ENCODE results near the gene GON7.

The GON7 gene

DNA sequence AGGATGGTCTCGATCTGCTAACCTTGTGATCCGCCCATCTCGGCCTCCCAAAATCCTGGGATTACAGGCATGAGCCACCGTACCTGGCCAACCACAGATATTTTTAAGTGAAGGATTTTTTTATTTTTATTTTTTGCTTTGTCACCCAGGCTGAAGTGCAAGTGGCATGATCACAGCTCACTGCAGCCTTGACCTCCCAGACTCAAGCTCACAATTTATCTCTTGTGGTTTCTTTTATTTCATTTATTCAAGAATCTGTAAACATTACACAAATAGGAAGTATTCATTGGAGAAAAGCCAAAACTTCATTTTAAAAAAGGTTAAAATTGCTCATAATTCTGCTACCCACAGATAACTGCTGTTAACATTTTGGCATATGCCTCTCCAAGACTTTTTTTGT, 35.5 kb downstream of the GON7 start:
- TF ChIP-seq, protein P1, sequence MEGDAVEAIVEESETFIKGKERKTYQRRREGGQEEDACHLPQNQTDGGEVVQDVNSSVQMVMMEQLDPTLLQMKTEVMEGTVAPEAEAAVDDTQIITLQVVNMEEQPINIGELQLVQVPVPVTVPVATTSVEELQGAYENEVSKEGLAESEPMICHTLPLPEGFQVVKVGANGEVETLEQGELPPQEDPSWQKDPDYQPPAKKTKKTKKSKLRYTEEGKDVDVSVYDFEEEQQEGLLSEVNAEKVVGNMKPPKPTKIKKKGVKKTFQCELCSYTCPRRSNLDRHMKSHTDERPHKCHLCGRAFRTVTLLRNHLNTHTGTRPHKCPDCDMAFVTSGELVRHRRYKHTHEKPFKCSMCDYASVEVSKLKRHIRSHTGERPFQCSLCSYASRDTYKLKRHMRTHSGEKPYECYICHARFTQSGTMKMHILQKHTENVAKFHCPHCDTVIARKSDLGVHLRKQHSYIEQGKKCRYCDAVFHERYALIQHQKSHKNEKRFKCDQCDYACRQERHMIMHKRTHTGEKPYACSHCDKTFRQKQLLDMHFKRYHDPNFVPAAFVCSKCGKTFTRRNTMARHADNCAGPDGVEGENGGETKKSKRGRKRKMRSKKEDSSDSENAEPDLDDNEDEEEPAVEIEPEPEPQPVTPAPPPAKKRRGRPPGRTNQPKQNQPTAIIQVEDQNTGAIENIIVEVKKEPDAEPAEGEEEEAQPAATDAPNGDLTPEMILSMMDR (IDR thresholded peaks at IDR 0.05), result no peak

DNA sequence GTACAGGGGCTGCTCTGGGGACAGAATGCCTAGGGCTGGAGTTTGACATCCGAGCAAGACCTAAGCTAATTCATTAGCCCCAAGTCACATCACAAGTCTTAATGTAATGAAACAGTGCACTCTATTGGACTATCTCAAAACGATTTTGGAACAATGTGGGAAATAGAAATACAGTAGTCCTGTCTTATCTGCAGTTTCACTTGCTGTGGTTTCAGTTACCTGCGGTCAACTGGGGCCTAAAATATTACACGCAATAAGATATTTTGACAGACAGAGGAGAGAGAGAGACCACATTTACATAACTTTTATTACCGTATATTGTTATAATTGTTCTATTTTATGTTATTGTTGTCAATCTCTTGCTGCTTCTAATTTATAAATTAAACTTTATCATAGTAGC, 43.3 kb downstream of the GON7 start:
- TF ChIP-seq, protein P1 (IDR thresholded peaks at IDR 0.05), result no peak

DNA sequence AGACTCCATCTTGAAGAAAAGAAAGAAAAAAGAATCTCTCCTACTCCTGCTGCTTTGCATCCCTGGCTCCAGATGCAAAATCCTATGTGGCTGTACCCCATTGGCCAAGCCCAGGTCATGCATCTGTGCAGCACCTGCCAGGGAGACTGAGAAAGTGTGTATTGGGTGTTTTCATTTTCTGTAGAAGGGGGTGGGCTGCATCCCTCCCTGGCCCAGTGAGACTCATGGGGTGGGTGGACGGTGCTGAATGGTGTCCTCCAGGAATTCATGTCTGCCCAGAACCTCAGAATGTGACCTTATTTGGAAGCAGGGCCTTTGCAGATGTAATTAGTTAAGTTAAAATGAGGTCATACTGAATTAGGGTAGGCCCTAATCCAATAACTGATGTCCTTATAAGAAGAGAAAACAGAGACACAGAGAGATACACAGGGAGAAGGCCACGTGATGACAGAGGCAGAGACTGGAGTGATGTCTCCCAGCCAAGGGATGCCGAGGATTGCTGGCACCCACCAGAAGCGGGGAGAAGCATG, 45.4 kb downstream of the GON7 start:
- TF ChIP-seq, protein P1 (IDR thresholded peaks at IDR 0.05), result no peak

DNA sequence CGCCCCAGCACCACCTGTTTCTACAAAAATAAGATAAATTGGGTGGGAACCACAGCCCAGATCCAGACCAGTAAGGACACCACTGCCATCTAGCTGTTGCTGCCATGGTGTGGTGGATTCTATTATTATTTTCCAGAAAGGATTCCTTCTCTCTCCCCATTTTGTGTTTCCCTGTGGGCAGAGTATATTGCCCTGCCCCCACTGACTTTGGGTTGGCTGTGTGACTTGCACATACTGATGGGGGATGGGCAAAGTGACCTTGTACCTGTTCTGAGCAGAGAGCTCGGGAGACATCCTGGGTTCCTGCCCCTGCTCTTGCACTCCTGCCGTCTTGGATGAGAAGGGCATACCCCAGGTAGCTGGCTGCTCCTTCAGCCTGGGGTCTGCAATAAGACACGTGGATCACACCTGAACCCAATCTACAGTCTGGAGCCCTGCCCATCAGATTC, 46.5 kb downstream of the GON7 start:
- TF ChIP-seq, protein P1 (IDR thresholded peaks at IDR 0.05), result peak; percentile 54

DNA sequence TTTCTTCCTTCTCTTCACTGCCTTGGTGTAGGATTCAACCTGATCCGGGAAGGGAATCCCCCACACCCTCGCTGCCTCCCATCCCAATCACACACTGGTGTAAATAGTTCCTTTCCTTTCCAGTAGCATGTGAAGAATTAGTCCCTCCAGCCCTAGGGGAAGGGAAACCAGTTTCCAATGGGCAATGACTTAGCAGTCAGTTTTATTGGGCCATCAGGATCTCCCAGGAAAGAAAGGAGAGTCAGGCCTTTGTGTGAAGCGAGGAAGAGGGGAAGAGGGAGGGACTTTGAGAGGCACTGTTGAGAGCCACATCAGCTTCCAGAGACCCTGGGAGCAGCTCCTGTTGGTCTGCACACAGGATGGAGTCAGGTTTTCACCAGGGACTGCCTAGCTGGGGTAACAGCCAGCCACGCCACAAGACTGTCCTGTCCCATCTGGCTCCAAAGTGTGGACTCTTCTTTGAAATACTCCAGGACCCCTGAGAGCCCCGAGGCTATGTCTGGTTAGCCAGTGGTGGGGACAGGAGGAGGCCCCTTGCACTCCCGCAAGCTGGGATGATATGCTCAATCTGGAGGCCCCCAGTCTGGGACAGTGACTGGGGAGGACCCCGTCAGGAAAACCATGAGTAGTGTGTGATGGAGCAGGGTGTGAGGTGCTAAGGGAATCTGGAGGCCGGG, 50.0 kb downstream of the GON7 start:
- TF ChIP-seq, protein P1 (IDR thresholded peaks at IDR 0.05), result no peak

DNA sequence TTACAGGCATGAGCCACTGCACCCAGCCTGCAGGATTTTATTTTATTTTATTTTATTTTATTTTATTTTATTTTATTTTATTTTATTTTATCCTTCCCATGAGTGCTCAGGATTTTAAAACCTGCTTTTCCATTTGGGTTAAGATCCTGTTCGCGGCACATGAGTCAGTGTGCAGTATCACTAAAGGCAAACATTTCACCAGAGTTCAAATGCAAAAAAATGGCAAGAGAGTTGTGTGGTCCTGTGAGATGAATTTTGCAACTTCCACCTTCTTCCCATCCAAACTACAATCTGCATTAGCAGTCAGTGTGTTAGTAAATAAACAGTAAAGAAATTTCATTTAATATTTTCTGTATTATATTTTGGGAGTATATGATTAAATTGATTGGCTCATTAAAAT, 51.2 kb downstream of the GON7 start:
- TF ChIP-seq, protein P1 (IDR thresholded peaks at IDR 0.05), result no peak

DNA sequence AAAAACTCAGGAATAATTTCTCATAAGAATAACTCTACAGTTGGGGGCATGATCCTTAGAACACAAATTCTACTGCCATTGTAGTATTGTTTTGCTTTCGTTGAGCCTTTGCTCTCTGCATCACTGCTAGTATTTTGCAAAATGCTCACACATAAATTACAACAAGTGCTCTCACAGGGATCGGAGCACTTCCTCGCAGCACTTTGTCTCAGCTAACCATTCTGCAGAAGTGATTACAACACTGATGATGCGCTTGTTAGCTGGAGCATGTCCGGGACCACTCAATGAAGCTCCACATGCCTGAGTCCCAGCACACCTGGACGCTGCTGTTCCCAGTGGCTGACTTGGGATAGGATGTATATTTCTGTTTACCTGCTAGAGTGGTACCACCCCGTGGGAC, 53.7 kb downstream of the GON7 start:
- TF ChIP-seq, protein P1 (IDR thresholded peaks at IDR 0.05), result no peak
